HG03175 (cell line): ENCODE measurements around the gene GALNT17.
"Not testable (repeated sequence)": the region's sequence is repeated elsewhere in the genome, so short reads cannot be mapped to it uniquely, and the experiment has no call there.

Experiments
- ATAC-seq: cut with Tn5 transposase; IDR thresholded peaks from one replicate; pipeline ENCODE4 v1.9.1; 2021; ENCODE audit warnings: mild to moderate bottlenecking, moderate library complexity; ENCODE audit not compliant: unreplicated experiment

The GALNT17 gene

GRCh38 chr7:71718563-71718962 is 586.6 kb downstream of the GALNT17 start:
- ATAC-seq, result no peak

- ATAC-seq, result no peak
These were observed 589.8 kb downstream of the GALNT17 start for GRCh38 chr7:71721742-71722141.

GRCh38 chr7:71723859-71724258 is 591.9 kb downstream of the GALNT17 start:
- no peak for ATAC-seq

GRCh38 chr7:71727347-71727746 is 595.4 kb downstream of the GALNT17 start:
- ATAC-seq, result no peak

GRCh38 chr7:71731740-71732139 is 599.8 kb downstream of the GALNT17 start:
- no peak for ATAC-seq

GRCh38 chr7:71733107-71733870 is 601.3 kb downstream of the GALNT17 start:
- no peak for ATAC-seq

GRCh38 chr7:71735961-71736556 is 604.1 kb downstream of the GALNT17 start:
- no peak for ATAC-seq

- not testable (repeated sequence) for ATAC-seq
These were observed 606.1 kb downstream of the GALNT17 start for GRCh38 chr7:71737931-71738540.

GRCh38 chr7:71739520-71740173 is 607.7 kb downstream of the GALNT17 start:
- ATAC-seq, result no peak

- ATAC-seq, result no peak
These were observed 608.2 kb downstream of the GALNT17 start for GRCh38 chr7:71740174-71740560.

- ATAC-seq, result no peak
These were observed 614.1 kb downstream of the GALNT17 start for GRCh38 chr7:71746006-71746405.

GRCh38 chr7:71750290-71750689 is 618.3 kb downstream of the GALNT17 start:
- no peak for ATAC-seq

GRCh38 chr7:71752171-71752935 is 620.4 kb downstream of the GALNT17 start:
- ATAC-seq, result no peak

GRCh38 chr7:71753236-71753635 is 621.3 kb downstream of the GALNT17 start:
- no peak for ATAC-seq

GRCh38 chr7:71753956-71754664 is 622.2 kb downstream of the GALNT17 start:
- ATAC-seq, result no peak

- ATAC-seq, result no peak
These were observed 622.9 kb downstream of the GALNT17 start for GRCh38 chr7:71754828-71755227.

GRCh38 chr7:71761336-71761735 is 629.4 kb downstream of the GALNT17 start:
- ATAC-seq, result no peak
